GM19395 (cell line): ENCODE data around the gene KLK6.

Source experiments
- ATAC-seq: cut with Tn5 transposase; IDR thresholded peaks from one replicate; pipeline ENCODE4 v1.9.1; 2021; ENCODE audit warnings: mild to moderate bottlenecking, moderate library complexity; ENCODE audit not compliant: unreplicated experiment

KLK6 gene

GRCh38 chr19:50912727-50913716, 56.4 kb downstream of the KLK6 start:
- ATAC-seq, result no peak

DNA sequence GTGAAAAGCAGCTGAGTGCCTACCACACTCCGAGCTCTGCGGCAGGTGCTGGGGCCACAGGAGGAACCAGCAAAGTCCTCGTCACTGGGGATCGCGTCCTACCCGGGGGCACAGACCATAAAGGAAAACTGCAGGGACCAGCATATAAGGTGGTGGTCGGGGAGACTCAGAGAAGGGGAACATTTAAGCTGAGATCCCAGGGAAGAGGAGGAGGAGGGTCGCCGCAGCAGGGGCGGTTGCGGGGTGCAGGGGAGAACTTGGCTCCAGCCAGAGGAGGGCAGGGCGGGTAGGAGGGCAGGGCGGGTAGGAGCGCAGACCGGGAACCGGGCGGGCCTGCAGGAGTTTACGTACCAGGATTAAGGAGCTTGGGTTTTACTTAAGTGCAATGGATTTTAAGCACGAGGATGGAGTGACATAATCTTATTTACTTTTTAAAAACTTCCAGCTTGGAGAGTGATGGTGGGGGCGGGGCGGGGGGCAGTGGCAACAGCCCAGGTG, 57.2 kb downstream of the KLK6 start:
- ATAC-seq, result no peak

DNA sequence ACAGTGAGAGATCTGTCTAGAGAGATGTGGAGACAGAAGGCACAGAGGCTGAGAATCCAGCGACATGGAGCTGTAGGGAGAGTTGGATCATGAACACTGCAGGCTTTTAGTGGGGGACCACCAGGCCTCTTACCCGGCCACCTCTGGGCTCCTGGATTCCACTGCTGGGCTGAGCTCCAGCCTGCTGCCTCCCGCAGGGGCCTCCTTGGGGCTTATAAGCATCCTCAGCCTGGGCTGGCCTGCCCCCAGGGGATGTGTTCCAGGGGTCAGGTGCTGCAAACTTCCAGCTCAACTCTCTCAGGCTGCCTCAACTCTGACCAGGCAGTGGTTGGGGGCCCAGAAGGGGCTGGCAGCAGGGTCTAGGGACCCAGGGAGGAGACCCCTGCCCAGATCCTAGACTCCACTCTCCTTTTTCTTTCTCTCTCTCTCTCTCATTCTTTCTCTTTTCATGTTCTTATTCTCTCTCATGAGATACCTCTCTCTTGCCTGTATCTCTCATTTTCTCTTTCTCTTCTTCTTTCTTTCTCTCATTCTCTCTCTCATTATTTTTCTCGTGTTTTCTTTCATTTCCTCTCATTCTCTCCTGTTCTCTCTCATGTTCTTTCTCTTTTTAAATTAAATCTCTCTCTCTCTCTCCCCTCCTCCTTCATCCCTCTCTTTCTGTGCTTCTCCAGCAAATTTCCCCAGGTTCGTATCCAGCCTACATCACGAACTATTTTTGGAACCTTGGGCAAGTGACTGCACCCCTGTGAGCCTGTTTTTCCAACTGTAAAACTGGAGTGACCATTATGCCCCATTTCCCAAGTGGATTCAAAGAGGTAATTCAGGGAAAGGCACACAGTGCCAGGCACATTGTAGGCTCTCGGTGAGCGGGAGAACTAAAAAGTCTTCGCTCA, 57.9 kb downstream of the KLK6 start, which contains the start of gene KLK4:
TSS of gene KLK4 (minus strand) at position 190 of the 896 bp plus-strand sequence. CDS start 657 bp downstream, outside the sequence.
- ATAC-seq, result no peak

GRCh38 chr19:50910722-50911121, 58.7 kb downstream of the KLK6 start:
- no peak for ATAC-seq

DNA sequence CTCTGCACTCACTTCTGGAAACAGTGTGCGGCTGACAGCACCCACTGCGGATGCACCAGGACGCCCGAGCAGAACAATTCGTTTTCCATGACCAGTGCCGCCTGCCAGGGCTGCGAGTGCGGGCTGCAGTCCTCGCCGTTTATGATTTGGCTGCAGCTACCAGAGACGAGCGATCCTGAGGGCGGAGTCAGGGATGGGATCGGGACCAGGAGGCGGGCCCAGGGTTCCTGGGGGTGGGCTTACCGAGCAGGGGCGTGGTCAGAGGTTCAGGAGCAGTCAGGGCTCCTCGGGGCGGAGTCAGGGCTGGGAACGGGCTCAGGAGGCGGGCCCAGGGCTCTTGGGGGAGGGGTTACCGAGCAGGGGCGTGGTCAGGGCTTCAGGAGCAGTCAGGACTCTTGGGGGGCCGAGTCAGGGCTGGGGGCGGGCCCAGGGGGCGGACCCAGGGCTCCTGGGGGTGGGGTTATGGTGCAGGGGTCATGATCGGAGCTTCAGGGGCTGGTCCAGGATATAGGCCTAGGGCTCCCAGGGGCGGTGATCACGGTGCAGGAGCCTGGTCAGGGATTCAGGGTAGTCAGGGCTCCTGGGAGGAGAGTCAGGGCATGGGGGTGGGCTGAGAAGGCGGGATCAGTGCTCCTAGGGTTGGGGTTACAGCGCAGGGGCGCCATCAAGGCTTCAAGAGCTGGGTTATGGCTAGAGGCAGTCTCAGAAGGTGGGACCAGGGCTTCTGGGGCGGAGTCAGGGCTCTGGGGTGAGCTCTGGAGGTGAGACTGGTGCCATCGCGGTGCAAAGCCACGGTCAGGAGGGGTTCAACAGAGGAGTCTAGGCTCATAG, 59.9 kb downstream of the KLK6 start:
- no peak for ATAC-seq
